Spleen (tissue), 11 donors: ENCODE data around the gene FIBCD1. TPM values are rescaled to one million over a fixed set of nuclear protein-coding genes. Genes with fewer than 3 reads are reported as not detected.

ENCODE experiments used
- DNase-seq: peaks from one replicate; pipeline ENCODE4 v3.0.0-alpha.2; 2020
- H3K27ac ChIP-seq, 8 donors: fragments of 200-600 bp; sonication (generic) in 7 of 8; 1 replicate in 4 of 8; 2 replicates in 4 of 8; pipeline versions ENCODE4 v1.5.0 to v1.8.0; 2016 to 2021; ENCODE audit warnings: inconsistent platforms in 4 of 8, mild to moderate bottlenecking in 4 of 8, moderate library complexity in 1 of 8
- H3K27me3 ChIP-seq, 7 donors: fragments of 200-600 bp; sonication (generic) in 6 of 7; replicated peaks in 1 of 7; 1 replicate in 4 of 7; 2 replicates in 3 of 7; pipeline versions ENCODE4 v1.5.0 to v1.8.0; 2016 to 2021; ENCODE audit warnings: inconsistent platforms in 3 of 7, mild to moderate bottlenecking in 1 of 7
- H3K36me3 ChIP-seq, 6 donors: fragments of 200-600 bp; sonication (generic) in 5 of 6; 1 replicate in 4 of 6; 2 replicates in 2 of 6; pipeline versions ENCODE4 v1.5.0 to v1.8.0; 2016 to 2021; ENCODE audit warnings: inconsistent platforms in 2 of 6
- H3K4me1 ChIP-seq, 6 donors: fragments of 200-600 bp; sonication (generic) in 5 of 6; 1 replicate in 3 of 6; 2 replicates in 3 of 6; pipeline versions ENCODE4 v1.5.0 to v1.8.0; 2016 to 2021; ENCODE audit warnings: inconsistent platforms in 3 of 6
- H3K4me3 ChIP-seq, 8 donors: fragments of 200-600 bp; sonication (generic) in 7 of 8; 1 replicate in 4 of 8; 2 replicates in 4 of 8; pipeline versions ENCODE4 v1.5.0 to v1.8.0; 2016 to 2021; ENCODE audit warnings: inconsistent platforms in 4 of 8, mild to moderate bottlenecking in 4 of 8, moderate library complexity in 2 of 8
- H3K9me3 ChIP-seq, 8 donors: fragments of 200-600 bp; sonication (generic) in 7 of 8; 1 replicate in 4 of 8; 2 replicates in 4 of 8; pipeline versions ENCODE4 v1.5.0 to v1.8.0; 2016 to 2021; ENCODE audit warnings: inconsistent platforms in 4 of 8
- CTCF ChIP-seq, 11 experiments: fragments of 200-600 bp in 7 of 11; fragments of 450-650 bp in 4 of 11; sonication (generic) in 4 of 11; IDR thresholded peaks in 8 of 11; conservative IDR thresholded peaks in 3 of 11; 1 replicate in 7 of 11; 2 replicates in 4 of 11; pipeline versions ENCODE4 v1.4.0 to v1.8.0; 2016 to 2021; ENCODE audit warnings: antibody characterized with exemption in 11 of 11, inconsistent platforms in 4 of 11, mild to moderate bottlenecking in 1 of 11
- POLR2A ChIP-seq, 3 donors: fragments of 450-650 bp; IDR thresholded peaks; one replicate each; pipeline ENCODE4 v1.5.1; 2017; ENCODE audit warnings: antibody characterized with exemption in 3 of 3, mild to moderate bottlenecking in 1 of 3
- POLR2AphosphoS5 ChIP-seq, 3 donors: sonication (generic); formaldehyde crosslinking; IDR thresholded peaks; one replicate each; pipeline ENCODE4 v1.5.1; 2017; ENCODE audit warnings: antibody characterized with exemption in 3 of 3
- WGBS, 5 donors: extraction: QIAGEN DNeasy Blood & Tissue Kit in 3 of 5; methylation state at CpG; one replicate each; pipeline versions ENCODE4 v1.1.5 to v1.1.7; 2013 to 2018; 5-methylcytosine and 5-hydroxymethylcytosine counted together
- intact Hi-C: fragments of 100-400 bp; cut with DNase I; formaldehyde crosslinking; loops from one replicate; pipeline ENCODE4 v1.15.0; 2023; ENCODE audit warnings: low total_unique reads
- polyA plus RNA-seq, 3 donors: library from polyadenylated mRNA; stranded (reverse); fragments of 200-250 nt; gene quantifications; one replicate each; pipeline ENCODE4 v1.2.1, GENCODE V29; 2013
- total RNA-seq, 7 donors: library from RNA; depleted of rRNA in 3 of 7; stranded (reverse); fragments of >200 nt in 3 of 7; fragmentation: NEBNext Ultra II Directional in 4 of 7; extraction: Animal tissue kit (Norgen Biotek cat#: 25700) in 4 of 7; gene quantifications; one replicate each; pipeline versions ENCODE4 v1.1.0 to v1.2.1, GENCODE V29; 2016 to 2021
- donor health status: healthy with polysubstance abuse.
- donor health status: DM: no; HTN: no; CAD: no; lungs with moderate emphysema.
- donor health status: DM: no; HTN: no; CAD: no.
- donor health status: Bipolar disorder and iron deficiency.
- donor health status: healthy.
- donor health status: DM: no; HTN: no; CAD: no.
- donor health status: DM: yes; HTN: yes; CAD: no.

Gene FIBCD1
- total and polyA plus RNA-seq, 10 donors = 0.02 to 0.51 (median 0.35) TPM; not detected in 3

- Histone ChIP-seq H3K4me1 (no peaks in the 10 kb centered on the region), H3K27me3 (peaks cover 0 to 47% (median 4%) of the 10 kb centered on the region in 7 donors), H3K36me3 (no peaks in the 10 kb centered on the region), H3K9me3 (no peaks in the 10 kb centered on the region), H3K27ac (no peak overlapping the region), H3K4me3 (no peak overlapping the region)
- TF ChIP-seq POLR2A (IDR thresholded peaks at IDR 0.05) = no peak
- TF ChIP-seq POLR2AphosphoS5 (IDR thresholded peaks at IDR 0.05) = no peak
- TF ChIP-seq CTCF (IDR thresholded peaks at IDR 0.05 in 8 of 11, conservative IDR thresholded peaks at IDR 0.05 in 3 of 11) = no peak
- DNase-seq = no peak
- 57 to 75% (median 69%) methylated on average over 19 to 21 of the region's 21 CpGs for WGBS, 5 donors
- intact Hi-C loops = no loop called here
Observed at GRCh38 chr9:130973686-130974281, 34.7 kb upstream of the FIBCD1 start.

- H3K9me3 ChIP-seq = no peaks in the 10 kb centered on the region
- DNase-seq = no peak
- H3K27ac ChIP-seq = no peak overlapping the region
- H3K4me3 ChIP-seq = no peak overlapping the region
- H3K27me3 ChIP-seq = peaks cover 0 to 41% (median 4%) of the 10 kb centered on the region in 7 donors
- no peaks in the 10 kb centered on the region for H3K4me1 ChIP-seq
- TF ChIP-seq CTCF (IDR thresholded peaks at IDR 0.05 in 8 of 11, conservative IDR thresholded peaks at IDR 0.05 in 3 of 11) = no peak
- no peak for TF ChIP-seq POLR2A (IDR thresholded peaks at IDR 0.05)
- no peak for TF ChIP-seq POLR2AphosphoS5 (IDR thresholded peaks at IDR 0.05)
- WGBS, 5 donors = 78 to 85% (median 82%) methylated on average over 16 to 19 of the region's 19 CpGs
- intact Hi-C loops = no loop called here
- H3K36me3 ChIP-seq = no peaks in the 10 kb centered on the region
Observed at GRCh38 chr9:130972957-130973685, 34.1 kb upstream of the FIBCD1 start.

GRCh38 chr9:130972277-130972956 lies 33.4 kb upstream of the FIBCD1 start:
- no peaks in the 10 kb centered on the region for H3K9me3 ChIP-seq
- intact Hi-C loops = no loop called here
- no peaks in the 10 kb centered on the region for H3K4me1 ChIP-seq
- H3K36me3 ChIP-seq = no peaks in the 10 kb centered on the region
- H3K4me3 ChIP-seq = no peak overlapping the region
- H3K27me3 ChIP-seq = peaks cover 0 to 34% (median 4%) of the 10 kb centered on the region in 7 donors
- no peak for DNase-seq
- TF ChIP-seq POLR2AphosphoS5 (IDR thresholded peaks at IDR 0.05) (no peak), POLR2A (IDR thresholded peaks at IDR 0.05) (no peak), CTCF (IDR thresholded peaks at IDR 0.05 in 8 of 11, conservative IDR thresholded peaks at IDR 0.05 in 3 of 11) (no peak)
- WGBS, 5 donors = 57 to 79% (median 69%) methylated on average over 6 of the region's 6 CpGs
- H3K27ac ChIP-seq = no peak overlapping the region
